ENCODE results near the gene SEPTIN6.
"Not testable (repeated sequence)": the region's sequence is repeated elsewhere in the genome, so short reads cannot be mapped to it uniquely, and the experiment has no call there.

SEPTIN6 gene

GRCh38 chrX:119672426-119672825 is 20.5 kb downstream of the SEPTIN6 start:
- H3K36me3 ChIP-seq (ENCODE audit: control insufficient read depth, insufficient read depth, low read length, severe bottlenecking) = no peaks in the 10 kb centered on the region
- no peaks in the 10 kb centered on the region for H3K9me3 ChIP-seq (ENCODE audit: control insufficient read depth, low read length)
- H3K4me3 ChIP-seq (ENCODE audit: low read length) = no peak overlapping the region
- H3K27me3 ChIP-seq (replicated peaks; ENCODE audit: control insufficient read depth, insufficient read depth, low read length) = peaks cover 3% of the 10 kb centered on the region
- DNase-seq (ENCODE audit: low read depth) = no peak
- H3K9ac ChIP-seq (ENCODE audit: low read length) = no peak overlapping the region
- peaks cover 3% of the 10 kb centered on the region for H3K4me1 ChIP-seq (ENCODE audit: control insufficient read depth, insufficient read depth, low read length)

- DNase-seq (ENCODE audit: low read depth) = no peak
- peaks cover 8% of the 10 kb centered on the region for H3K27me3 ChIP-seq (replicated peaks; ENCODE audit: control insufficient read depth, insufficient read depth, low read length)
- no peaks in the 10 kb centered on the region for H3K9me3 ChIP-seq (ENCODE audit: control insufficient read depth, low read length)
- H3K4me1 ChIP-seq (ENCODE audit: control insufficient read depth, insufficient read depth, low read length) = no peaks in the 10 kb centered on the region
- H3K36me3 ChIP-seq (ENCODE audit: control insufficient read depth, insufficient read depth, low read length, severe bottlenecking) = no peaks in the 10 kb centered on the region
- no peak overlapping the region for H3K4me3 ChIP-seq (ENCODE audit: low read length)
- no peak overlapping the region for H3K9ac ChIP-seq (ENCODE audit: low read length)
These were observed 23.4 kb downstream of the SEPTIN6 start for GRCh38 chrX:119669424-119670037.

- H3K4me3 ChIP-seq (ENCODE audit: low read length) = no peak overlapping the region
- no peaks in the 10 kb centered on the region for H3K36me3 ChIP-seq (ENCODE audit: control insufficient read depth, insufficient read depth, low read length, severe bottlenecking)
- no peak for DNase-seq (ENCODE audit: low read depth)
- no peaks in the 10 kb centered on the region for H3K9me3 ChIP-seq (ENCODE audit: control insufficient read depth, low read length)
- peaks cover 8% of the 10 kb centered on the region for H3K27me3 ChIP-seq (replicated peaks; ENCODE audit: control insufficient read depth, insufficient read depth, low read length)
- no peaks in the 10 kb centered on the region for H3K4me1 ChIP-seq (ENCODE audit: control insufficient read depth, insufficient read depth, low read length)
- H3K9ac ChIP-seq (ENCODE audit: low read length) = no peak overlapping the region
These were observed 25.7 kb downstream of the SEPTIN6 start for GRCh38 chrX:119667111-119667878.

- not testable (repeated sequence) for H3K9ac ChIP-seq (ENCODE audit: low read length); H3K4me3 ChIP-seq (ENCODE audit: low read length); H3K4me1 ChIP-seq (ENCODE audit: control insufficient read depth, insufficient read depth, low read length); H3K27me3 ChIP-seq (replicated peaks; ENCODE audit: control insufficient read depth, insufficient read depth, low read length); DNase-seq (ENCODE audit: low read depth); H3K36me3 ChIP-seq (ENCODE audit: control insufficient read depth, insufficient read depth, low read length, severe bottlenecking); H3K9me3 ChIP-seq (ENCODE audit: control insufficient read depth, low read length)
These were observed 28.1 kb downstream of the SEPTIN6 start for GRCh38 chrX:119664877-119665276.

GRCh38 chrX:119661486-119661885 is 31.5 kb downstream of the SEPTIN6 start:
- no peak overlapping the region for H3K4me3 ChIP-seq (ENCODE audit: low read length)
- H3K4me1 ChIP-seq (ENCODE audit: control insufficient read depth, insufficient read depth, low read length) = no peaks in the 10 kb centered on the region
- no peak for DNase-seq (ENCODE audit: low read depth)
- no peaks in the 10 kb centered on the region for H3K9me3 ChIP-seq (ENCODE audit: control insufficient read depth, low read length)
- no peaks in the 10 kb centered on the region for H3K36me3 ChIP-seq (ENCODE audit: control insufficient read depth, insufficient read depth, low read length, severe bottlenecking)
- no peaks in the 10 kb centered on the region for H3K27me3 ChIP-seq (replicated peaks; ENCODE audit: control insufficient read depth, insufficient read depth, low read length)
- no peak overlapping the region for H3K9ac ChIP-seq (ENCODE audit: low read length)

GRCh38 chrX:119659522-119659921 is 33.4 kb downstream of the SEPTIN6 start:
- Histone ChIP-seq H3K36me3 (ENCODE audit: control insufficient read depth, insufficient read depth, low read length, severe bottlenecking) (no peaks in the 10 kb centered on the region), H3K4me3 (ENCODE audit: low read length) (no peak overlapping the region), H3K9ac (ENCODE audit: low read length) (no peak overlapping the region), H3K4me1 (ENCODE audit: control insufficient read depth, insufficient read depth, low read length) (peaks cover 2% of the 10 kb centered on the region), H3K27me3 (replicated peaks; ENCODE audit: control insufficient read depth, insufficient read depth, low read length) (no peaks in the 10 kb centered on the region), H3K9me3 (ENCODE audit: control insufficient read depth, low read length) (no peaks in the 10 kb centered on the region)
- DNase-seq (ENCODE audit: low read depth) = no peak

DNA sequence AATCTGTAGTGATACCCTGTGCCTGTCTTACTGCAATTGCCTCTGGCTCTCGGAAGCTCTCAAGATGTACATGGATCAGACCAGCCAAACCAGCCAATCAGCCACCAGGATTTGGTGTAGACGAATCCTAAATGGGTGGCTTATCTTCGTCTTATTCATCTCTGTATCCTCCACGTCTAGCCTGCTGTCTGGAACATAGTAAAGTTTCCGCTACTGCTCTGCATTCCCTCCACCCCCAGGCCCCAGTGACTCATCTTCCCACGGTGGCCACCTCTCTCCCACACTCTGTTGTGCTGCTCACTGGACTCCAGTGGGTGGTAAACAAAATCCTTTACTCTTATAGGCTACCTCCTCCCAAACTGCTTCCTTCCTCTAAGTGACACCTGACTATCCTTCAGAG is 37.8 kb downstream of the SEPTIN6 start:
- peaks cover 6% of the 10 kb centered on the region for H3K4me1 ChIP-seq (ENCODE audit: control insufficient read depth, insufficient read depth, low read length)
- peak; percentile 77 for DNase-seq (ENCODE audit: low read depth)

GRCh38 chrX:119654112-119654531 is 38.8 kb downstream of the SEPTIN6 start:
- Histone ChIP-seq H3K36me3 (ENCODE audit: control insufficient read depth, insufficient read depth, low read length, severe bottlenecking) (no peaks in the 10 kb centered on the region), H3K27me3 (replicated peaks; ENCODE audit: control insufficient read depth, insufficient read depth, low read length) (no peaks in the 10 kb centered on the region), H3K4me3 (ENCODE audit: low read length) (no peak overlapping the region), H3K4me1 (ENCODE audit: control insufficient read depth, insufficient read depth, low read length) (peaks cover 6% of the 10 kb centered on the region), H3K9ac (ENCODE audit: low read length) (no peak overlapping the region), H3K9me3 (ENCODE audit: control insufficient read depth, low read length) (no peaks in the 10 kb centered on the region)
- peak; percentile 5 for DNase-seq (ENCODE audit: low read depth)

More for the DNA sequence above, 37.8 kb downstream of the SEPTIN6 start:
- Histone ChIP-seq H3K36me3 (ENCODE audit: control insufficient read depth, insufficient read depth, low read length, severe bottlenecking) (no peaks in the 10 kb centered on the region), H3K27me3 (replicated peaks; ENCODE audit: control insufficient read depth, insufficient read depth, low read length) (no peaks in the 10 kb centered on the region), H3K4me3 (ENCODE audit: low read length) (no peak overlapping the region), H3K9ac (ENCODE audit: low read length) (no peak overlapping the region), H3K9me3 (ENCODE audit: control insufficient read depth, low read length) (no peaks in the 10 kb centered on the region)

GRCh38 chrX:119648421-119648775 is 44.6 kb downstream of the SEPTIN6 start:
- DNase-seq (ENCODE audit: low read depth) = no peak
- H3K4me1 ChIP-seq (ENCODE audit: control insufficient read depth, insufficient read depth, low read length) = no peaks in the 10 kb centered on the region
- H3K9me3 ChIP-seq (ENCODE audit: control insufficient read depth, low read length) = no peaks in the 10 kb centered on the region
- no peak overlapping the region for H3K4me3 ChIP-seq (ENCODE audit: low read length)
- no peak overlapping the region for H3K9ac ChIP-seq (ENCODE audit: low read length)
- H3K27me3 ChIP-seq (replicated peaks; ENCODE audit: control insufficient read depth, insufficient read depth, low read length) = peaks cover 2% of the 10 kb centered on the region
- no peaks in the 10 kb centered on the region for H3K36me3 ChIP-seq (ENCODE audit: control insufficient read depth, insufficient read depth, low read length, severe bottlenecking)

GRCh38 chrX:119647552-119648420 is 45.2 kb downstream of the SEPTIN6 start:
- H3K27me3 ChIP-seq (replicated peaks; ENCODE audit: control insufficient read depth, insufficient read depth, low read length) = peaks cover 4% of the 10 kb centered on the region

DNA sequence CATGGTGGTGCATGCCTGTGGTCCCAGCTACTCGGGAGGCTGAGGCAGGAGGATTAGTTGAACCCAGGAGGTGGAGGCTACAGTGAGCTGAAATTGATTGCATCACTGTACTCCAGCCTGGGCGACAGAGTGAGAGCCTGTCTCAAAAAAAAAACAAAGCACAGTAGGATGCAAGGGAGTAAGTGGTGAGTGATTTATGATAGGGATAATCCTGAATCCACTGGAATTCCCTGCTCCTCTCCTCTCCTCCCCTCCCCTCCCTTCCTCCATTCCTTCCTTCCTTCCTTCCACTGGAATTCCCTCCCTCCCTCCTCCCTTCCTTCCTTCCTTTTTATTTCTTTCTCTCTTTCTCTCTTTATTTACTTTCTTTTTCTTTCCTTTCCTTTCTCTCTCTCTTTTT is 45.9 kb downstream of the SEPTIN6 start:
- Histone ChIP-seq H3K4me3 (ENCODE audit: low read length) (no peak overlapping the region), H3K9ac (ENCODE audit: low read length) (no peak overlapping the region), H3K4me1 (ENCODE audit: control insufficient read depth, insufficient read depth, low read length) (no peaks in the 10 kb centered on the region), H3K9me3 (ENCODE audit: control insufficient read depth, low read length) (no peaks in the 10 kb centered on the region), H3K36me3 (ENCODE audit: control insufficient read depth, insufficient read depth, low read length, severe bottlenecking) (no peaks in the 10 kb centered on the region), H3K27me3 (replicated peaks; ENCODE audit: control insufficient read depth, insufficient read depth, low read length) (peaks cover 10% of the 10 kb centered on the region)
- no peak for DNase-seq (ENCODE audit: low read depth)

More at GRCh38 chrX:119647552-119648420, 45.2 kb downstream of the SEPTIN6 start:
- Histone ChIP-seq H3K9me3 (ENCODE audit: control insufficient read depth, low read length) (no peaks in the 10 kb centered on the region), H3K36me3 (ENCODE audit: control insufficient read depth, insufficient read depth, low read length, severe bottlenecking) (no peaks in the 10 kb centered on the region), H3K4me1 (ENCODE audit: control insufficient read depth, insufficient read depth, low read length) (no peaks in the 10 kb centered on the region), H3K9ac (ENCODE audit: low read length) (no peak overlapping the region), H3K4me3 (ENCODE audit: low read length) (no peak overlapping the region)
- no peak for DNase-seq (ENCODE audit: low read depth)
